Measurements from ENCODE around the gene LSM10.

DNA sequence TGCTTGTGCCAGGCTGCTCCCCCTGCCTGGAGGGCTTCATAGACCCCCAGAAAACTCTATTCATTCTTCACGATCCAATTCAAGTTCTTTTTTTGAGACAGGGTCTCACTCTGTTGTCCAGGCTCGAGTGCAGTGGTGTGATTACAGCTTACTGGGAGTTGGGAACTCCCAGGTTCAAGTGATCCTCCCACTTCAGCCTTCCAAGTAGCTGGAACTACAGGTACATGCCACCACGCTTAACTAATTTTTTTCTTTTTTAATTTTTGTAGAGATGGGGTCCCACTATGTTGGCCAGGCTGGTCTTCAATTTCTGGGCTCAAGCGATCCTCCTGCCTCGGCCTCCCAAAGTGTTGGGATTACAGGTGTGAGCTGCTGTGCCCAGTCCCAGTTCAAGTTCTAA lies 16.3 kb downstream of the LSM10 start:
- TF ChIP-seq EZH2 (IDR thresholded peaks at IDR 0.05; ENCODE audit: borderline replicate concordance, low read depth, low read length, severe bottlenecking), result no peak
- TF ChIP-seq POLR2AphosphoS5 (IDR thresholded peaks at IDR 0.05; ENCODE audit: insufficient read depth, low read depth, low read length), result no peak
- TF ChIP-seq, protein P1, sequence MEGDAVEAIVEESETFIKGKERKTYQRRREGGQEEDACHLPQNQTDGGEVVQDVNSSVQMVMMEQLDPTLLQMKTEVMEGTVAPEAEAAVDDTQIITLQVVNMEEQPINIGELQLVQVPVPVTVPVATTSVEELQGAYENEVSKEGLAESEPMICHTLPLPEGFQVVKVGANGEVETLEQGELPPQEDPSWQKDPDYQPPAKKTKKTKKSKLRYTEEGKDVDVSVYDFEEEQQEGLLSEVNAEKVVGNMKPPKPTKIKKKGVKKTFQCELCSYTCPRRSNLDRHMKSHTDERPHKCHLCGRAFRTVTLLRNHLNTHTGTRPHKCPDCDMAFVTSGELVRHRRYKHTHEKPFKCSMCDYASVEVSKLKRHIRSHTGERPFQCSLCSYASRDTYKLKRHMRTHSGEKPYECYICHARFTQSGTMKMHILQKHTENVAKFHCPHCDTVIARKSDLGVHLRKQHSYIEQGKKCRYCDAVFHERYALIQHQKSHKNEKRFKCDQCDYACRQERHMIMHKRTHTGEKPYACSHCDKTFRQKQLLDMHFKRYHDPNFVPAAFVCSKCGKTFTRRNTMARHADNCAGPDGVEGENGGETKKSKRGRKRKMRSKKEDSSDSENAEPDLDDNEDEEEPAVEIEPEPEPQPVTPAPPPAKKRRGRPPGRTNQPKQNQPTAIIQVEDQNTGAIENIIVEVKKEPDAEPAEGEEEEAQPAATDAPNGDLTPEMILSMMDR (IDR thresholded peaks at IDR 0.05; ENCODE audit: extremely low read depth in 1 of 2, insufficient read depth in 1 of 2, low read depth in 1 of 2, low read length in 2 of 2), result no peak
- TF ChIP-seq MYC (IDR thresholded peaks at IDR 0.05; ENCODE audit: low read depth, low read length), result no peak
- TF ChIP-seq, protein P2, sequence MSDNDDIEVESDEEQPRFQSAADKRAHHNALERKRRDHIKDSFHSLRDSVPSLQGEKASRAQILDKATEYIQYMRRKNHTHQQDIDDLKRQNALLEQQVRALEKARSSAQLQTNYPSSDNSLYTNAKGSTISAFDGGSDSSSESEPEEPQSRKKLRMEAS (IDR thresholded peaks at IDR 0.05; ENCODE audit: insufficient read depth, insufficient read length), result no peak
- no peak for TF ChIP-seq POLR2A (IDR thresholded peaks at IDR 0.05; ENCODE audit: low read depth, low read length)

Measured in endothelial cell of umbilical vein (primary cell).